ENCODE data around the gene ENOX1.

DNA sequence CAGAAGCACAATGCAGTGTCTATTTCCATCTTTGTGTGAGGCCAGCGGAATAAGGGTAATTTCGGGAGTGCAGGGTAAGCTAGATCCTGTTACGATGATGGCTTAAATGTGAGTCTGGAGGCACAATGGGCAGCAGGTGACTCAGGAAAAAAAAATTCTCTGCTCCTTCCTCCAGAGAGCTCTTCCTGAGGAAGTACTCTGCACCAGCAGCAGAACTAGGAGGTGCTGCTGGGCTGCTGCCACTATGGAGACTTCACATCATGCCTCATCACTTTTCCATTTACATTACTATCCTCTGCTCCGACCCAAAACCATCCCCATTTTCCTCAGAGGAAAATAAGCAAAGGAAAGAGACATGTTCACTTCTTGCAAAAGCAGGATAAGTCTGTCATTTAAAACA lies 481.4 kb downstream of the ENOX1 start:
- TF ChIP-seq, protein P1, sequence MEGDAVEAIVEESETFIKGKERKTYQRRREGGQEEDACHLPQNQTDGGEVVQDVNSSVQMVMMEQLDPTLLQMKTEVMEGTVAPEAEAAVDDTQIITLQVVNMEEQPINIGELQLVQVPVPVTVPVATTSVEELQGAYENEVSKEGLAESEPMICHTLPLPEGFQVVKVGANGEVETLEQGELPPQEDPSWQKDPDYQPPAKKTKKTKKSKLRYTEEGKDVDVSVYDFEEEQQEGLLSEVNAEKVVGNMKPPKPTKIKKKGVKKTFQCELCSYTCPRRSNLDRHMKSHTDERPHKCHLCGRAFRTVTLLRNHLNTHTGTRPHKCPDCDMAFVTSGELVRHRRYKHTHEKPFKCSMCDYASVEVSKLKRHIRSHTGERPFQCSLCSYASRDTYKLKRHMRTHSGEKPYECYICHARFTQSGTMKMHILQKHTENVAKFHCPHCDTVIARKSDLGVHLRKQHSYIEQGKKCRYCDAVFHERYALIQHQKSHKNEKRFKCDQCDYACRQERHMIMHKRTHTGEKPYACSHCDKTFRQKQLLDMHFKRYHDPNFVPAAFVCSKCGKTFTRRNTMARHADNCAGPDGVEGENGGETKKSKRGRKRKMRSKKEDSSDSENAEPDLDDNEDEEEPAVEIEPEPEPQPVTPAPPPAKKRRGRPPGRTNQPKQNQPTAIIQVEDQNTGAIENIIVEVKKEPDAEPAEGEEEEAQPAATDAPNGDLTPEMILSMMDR (IDR thresholded peaks at IDR 0.05): no peak
- no peak for TF ChIP-seq POLR2A (IDR thresholded peaks at IDR 0.05)
